NCI-H2171 (cell line): ENCODE data around the gene PLAAT4.
A peak's percentile ranks its signal among the peaks of the same experiment; 100 is the strongest.
"Not testable (repeated sequence)": the region's sequence is repeated elsewhere in the genome, so short reads cannot be mapped to it uniquely, and the experiment has no call there.

Experiments used
- DNase-seq: peaks from one replicate; lab custom pipeline; 2025; lab: John Stamatoyannopoulos, UW

The PLAAT4 gene

DNA sequence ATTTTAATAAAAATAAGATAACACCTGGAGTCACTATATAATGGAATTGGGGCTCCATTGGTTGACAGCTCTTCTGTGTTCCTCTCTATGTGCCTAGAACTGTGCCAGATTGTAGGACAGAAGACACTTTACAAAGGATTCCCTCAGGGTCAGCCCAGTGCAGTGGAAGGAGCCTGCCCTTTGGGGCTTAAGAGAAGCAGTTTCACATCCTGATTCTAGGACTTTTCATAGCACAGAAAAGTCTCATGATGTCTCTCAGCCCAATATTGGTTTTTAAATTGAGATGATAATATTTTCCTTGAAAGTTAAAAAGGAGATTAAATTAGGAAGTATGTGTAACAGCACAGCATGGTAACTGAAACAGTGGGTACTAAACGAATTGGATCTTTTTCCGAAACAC, 7.1 kb downstream of the PLAAT4 start:
- DNase-seq, result no peak

DNA sequence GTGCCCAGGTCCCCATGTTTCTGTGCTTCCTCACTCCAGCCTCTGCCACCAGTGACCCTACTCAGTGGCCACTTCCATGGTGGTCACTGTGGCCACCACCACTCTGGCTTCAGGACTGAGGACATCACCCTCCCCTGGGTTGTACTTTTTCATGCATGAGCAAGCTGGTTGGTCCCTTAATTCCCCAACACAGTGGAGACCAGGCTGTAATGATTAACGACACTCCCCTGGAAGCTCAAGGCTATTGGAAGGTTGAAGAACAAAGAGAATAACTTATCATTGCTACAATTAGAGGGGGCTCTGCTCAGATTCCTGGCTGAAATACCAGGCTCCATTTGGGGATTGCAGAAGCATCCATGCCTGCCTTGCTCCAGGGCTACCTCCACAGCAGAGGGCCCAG, 10.5 kb downstream of the PLAAT4 start:
- DNase-seq, result no peak

DNA sequence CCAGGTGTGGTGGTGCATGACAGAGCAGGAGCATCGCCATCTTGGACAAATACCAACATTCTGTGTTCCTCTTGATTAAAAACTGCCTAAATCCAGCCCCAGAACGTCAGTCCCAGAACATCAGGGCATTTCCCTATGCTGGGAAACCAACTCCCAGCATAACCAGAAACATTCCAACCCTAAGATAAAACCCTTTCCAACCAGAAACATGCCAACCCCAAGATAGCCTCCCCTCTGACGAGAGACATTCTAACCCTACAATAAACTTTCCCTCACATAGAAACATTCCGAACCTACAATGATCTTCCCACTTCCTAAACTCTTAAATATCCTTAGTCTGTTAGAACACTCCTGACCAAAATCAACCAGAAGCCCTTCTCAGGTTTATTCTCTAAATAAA, 11.6 kb downstream of the PLAAT4 start:
- DNase-seq, result no peak

DNA sequence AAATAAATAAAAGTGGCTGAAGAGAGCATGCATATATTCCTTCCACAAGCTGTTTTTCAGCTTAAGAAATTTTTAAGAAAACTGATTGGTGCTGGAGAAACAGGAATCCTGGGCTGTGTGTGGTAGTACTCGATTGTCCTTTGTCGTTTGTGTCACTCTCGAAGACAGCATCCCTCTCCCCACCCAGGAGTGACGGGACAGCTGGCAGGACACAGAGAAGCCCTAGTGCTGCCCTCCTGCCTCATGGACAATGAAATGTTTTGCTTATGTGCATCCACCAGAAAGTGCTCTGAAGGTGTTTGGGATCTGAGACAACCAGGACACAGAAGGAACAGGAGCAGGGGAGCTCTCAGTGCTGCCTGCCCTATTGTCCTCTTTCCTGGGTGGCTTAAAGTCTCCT, 12.8 kb downstream of the PLAAT4 start:
- no peak for DNase-seq

DNA sequence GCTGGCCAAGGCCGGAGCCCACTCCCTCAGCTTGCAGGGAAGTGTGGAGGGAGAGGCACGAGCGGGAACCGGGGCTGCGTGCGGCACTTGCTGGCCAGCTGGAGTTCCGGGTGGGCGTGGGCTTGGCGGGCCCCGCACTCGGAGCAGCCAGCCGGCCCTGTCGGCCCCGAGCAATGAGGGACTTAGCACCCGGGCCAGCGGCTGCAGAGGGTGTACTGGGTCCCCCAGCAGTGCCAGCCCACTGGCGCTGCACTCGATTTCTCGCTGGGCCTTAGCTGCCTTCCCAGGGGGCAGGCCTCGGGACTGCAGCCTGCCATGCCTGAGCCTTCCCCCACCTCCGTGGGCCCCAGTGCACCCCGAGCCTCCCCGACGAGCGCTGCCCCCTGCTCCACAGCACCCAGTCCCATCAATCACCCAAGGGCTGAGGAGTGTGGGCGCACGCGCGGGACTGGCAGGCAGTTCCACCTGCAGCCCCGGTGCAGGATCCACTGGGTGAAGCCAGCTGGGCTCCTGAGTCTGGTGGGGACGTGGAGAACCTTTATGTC, 13.6 kb downstream of the PLAAT4 start:
- not testable (repeated sequence) for DNase-seq

DNA sequence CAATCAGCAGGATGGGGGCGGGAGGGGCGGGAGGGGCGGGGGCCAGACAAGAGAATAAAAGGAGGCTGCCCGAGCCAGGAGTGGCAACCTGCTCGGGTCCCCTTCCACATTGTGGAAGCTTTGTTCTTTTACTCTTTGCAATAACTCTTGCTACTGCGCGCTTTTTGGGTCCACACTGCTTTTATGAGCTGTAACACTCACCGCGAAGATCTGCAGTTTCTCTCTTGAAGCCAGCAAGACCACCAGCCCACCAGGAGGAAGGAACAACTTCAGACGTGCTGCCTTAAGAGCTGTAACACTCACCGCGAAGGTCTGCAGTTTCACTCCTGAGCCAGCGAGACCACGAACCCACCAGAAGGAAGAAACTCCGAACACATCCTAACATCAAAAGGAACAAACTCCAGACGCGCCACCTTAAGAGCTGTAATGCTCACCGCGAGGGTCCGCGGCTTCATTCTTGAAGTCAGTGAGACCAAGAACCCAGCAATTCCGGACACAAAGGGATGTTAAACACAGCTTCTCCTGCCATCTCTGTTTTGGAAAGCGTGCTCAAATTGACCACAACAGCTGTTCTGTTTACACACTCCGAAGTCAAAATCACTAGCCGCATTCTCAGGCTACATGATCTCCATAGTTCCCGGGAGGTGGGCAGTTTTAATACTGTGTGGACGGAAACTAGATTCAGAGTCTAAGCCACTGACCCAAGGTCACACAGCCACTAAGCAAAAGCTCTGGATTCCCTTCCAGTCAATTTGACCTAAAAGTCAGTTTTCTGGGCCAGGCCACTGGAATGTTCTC, 14.7 kb downstream of the PLAAT4 start:
- DNase-seq, result no peak

DNA sequence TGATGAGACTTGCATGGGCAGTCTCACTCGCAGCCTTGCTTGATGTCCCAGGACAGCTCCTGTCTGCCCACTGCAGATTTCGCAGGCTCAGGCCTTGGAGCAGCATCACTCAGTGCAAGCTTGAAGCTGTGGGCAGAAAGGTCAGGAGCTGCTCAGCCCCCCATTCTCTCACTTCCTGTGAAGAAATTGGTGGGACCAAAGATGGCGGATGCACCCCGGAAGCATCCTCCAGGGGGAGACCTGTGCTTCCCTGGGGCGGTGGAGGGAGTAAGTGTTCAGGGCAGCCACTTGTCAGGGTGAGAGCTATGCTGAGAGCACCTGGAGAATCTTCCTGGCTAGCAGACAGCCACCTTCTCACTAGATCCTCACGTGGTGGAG, 15.3 kb downstream of the PLAAT4 start:
- no peak for DNase-seq

DNA sequence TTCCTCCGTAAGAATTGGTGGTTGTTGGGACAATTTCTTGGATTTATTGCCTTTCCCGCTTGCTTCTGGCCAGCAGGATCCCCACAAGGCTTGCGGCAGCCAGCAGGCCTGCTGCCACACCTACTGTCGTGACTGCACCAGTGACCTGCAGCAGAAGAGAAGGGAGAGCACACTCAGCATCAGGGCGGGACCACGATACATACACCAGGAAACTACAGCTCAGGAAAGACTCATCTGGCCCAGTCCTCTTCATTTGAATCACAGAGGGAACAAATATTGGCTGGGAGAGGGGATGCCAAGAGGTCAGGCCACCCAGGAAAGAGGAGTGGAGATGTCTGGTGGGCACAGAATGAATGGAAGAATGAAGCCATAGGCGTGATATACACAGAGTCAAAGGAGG, 16.3 kb downstream of the PLAAT4 start:
- DNase-seq, result no peak

DNA sequence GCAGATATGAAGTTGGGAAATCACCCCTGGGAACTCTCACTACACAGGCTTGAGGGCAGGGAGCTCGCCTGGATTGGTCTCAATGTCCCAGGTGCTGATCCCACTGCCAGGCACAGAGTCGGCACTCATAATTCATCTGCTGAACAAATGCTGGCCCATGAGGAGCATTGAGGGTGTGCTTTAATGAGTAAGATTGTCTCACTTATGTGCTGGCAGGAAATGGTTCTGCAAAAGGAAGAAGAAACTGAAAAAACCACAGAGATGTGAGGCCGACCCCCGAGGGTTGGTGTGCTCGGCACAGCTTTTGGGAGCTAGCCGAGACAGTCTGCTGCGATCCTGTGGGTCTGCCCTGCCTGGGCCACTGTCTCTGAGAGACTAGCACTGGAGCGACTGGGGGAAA, 17.2 kb downstream of the PLAAT4 start:
- no peak for DNase-seq

DNA sequence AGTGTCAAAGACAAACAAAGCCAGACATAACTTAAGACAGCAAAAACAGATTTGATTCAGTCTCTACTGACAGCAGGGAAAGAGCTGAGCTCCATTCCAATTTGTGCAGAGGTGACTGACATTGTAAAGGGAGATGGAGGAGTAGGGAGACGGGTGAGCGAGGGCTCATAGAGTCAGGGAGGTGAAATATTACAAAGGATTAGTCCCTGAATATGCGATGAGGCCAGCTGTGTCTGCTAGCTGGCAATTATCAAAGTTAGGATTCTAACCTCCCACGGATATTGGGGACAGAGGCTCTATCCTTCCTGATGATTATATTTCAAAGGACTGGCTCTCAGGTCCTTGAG, 18.2 kb downstream of the PLAAT4 start:
- DNase-seq, result no peak

DNA sequence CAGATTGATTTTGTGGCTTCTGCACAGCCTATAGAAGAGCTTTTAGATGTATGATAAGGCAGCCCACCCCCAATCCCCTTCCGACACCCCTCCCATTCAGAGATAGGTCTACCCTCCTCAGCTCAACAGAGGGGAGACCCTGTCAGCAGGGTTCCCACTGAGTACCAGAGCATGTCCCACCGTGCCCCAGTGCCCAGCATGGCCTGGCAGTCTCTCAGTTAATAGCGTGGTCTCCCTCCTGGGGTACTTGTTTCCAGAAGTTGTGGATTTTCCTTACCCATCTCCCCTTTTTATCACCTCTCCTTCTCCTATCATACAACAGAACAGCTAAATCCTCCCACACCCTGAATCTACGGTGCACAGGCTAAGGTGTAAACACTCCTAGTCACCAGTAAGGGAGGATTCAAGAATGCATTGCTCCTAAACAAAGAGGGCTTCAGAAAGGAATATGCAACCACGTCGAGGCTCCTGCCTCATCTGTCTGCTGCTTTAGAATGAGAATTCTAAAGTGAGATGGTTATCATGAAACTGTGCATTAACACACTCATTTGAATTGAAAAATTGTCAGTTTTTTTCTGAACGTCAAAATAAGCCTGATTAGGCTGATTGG, 19.9 kb downstream of the PLAAT4 start:
- no peak for DNase-seq

DNA sequence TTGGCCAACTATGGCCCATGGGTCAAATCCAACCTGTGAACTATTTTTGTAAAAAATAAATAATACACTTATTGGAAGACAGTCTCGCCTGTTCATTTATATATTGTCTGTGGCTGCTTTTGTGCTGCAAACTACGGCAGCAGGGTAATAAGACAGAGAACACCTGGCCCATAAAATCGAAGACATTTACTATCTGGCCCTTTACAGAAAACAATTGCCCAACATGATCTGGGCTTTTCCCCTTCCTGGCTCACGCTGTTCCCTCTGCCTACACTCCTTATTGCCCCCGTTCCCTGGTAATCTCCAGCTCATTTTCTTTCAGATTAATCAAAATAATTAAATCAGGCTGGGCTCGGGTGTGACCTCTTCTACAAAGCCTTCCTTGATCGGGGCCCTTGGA, 21.0 kb downstream of the PLAAT4 start:
- no peak for DNase-seq

DNA sequence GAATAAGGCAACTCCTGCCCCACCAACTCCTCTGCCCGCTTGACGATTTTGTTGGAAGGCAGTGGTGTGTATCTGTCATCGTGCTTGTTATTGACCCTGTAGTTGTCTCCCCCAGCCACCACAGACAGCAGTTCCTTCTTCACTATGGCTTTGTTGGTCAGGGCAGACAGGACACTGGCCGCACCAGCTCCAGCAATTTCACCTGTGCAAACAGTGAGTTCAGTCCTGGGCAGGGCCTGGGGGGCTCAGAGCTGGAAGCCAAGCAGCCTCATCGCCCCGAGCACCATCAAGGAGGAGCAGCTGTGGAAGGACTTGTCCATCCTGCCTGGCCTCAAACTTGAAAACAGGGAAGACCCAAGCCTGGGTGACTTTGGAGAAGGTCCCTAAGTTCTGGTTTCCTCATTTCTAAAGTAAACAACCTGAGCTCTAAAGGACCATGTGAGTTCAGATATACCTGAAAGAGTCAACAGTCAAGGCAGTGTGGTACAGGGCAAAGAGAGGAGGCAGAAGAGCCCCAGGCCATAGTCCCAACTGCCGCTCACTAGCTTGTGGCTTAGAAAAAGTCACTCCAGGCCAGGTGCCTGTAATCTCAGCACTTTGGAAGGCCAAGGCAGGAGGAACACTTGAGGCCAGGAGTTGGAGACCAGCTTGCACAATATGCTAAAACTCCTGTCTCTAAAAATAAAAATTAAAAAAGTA, 22.0 kb downstream of the PLAAT4 start:
- no peak for DNase-seq

DNA sequence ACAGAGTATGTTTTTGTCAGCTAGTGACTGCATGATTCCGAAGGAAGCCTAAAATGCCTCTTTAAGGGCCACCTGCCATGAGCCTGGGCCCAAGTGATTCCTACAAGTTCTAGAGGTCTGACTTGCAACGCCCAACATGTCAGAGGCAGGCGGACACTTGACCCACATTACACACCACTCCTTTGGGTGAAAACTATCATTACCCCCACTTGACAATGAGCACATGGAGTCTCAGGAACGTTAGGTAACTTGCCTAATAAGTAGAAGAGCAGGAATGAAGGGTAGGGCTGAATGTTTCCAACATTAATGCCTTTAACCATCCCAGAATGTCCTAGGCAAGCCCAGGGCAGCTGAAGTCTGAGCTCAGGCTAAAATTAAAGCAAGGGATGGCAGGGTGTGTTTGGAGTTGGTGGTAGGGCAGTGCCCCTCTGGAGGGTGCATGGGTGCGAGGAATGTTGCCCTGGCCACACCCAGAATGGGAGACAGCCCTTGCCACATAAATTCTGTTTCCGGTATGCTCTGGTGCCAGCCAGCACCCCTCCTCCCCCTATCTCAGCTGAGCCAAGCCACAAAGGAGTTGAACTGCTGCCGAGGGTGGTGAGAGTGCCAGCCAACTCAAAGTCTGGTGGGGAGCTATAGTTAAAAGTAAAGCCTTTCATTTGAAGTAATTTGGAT, 24.0 kb downstream of the PLAAT4 start:
- DNase-seq, result no peak

DNA sequence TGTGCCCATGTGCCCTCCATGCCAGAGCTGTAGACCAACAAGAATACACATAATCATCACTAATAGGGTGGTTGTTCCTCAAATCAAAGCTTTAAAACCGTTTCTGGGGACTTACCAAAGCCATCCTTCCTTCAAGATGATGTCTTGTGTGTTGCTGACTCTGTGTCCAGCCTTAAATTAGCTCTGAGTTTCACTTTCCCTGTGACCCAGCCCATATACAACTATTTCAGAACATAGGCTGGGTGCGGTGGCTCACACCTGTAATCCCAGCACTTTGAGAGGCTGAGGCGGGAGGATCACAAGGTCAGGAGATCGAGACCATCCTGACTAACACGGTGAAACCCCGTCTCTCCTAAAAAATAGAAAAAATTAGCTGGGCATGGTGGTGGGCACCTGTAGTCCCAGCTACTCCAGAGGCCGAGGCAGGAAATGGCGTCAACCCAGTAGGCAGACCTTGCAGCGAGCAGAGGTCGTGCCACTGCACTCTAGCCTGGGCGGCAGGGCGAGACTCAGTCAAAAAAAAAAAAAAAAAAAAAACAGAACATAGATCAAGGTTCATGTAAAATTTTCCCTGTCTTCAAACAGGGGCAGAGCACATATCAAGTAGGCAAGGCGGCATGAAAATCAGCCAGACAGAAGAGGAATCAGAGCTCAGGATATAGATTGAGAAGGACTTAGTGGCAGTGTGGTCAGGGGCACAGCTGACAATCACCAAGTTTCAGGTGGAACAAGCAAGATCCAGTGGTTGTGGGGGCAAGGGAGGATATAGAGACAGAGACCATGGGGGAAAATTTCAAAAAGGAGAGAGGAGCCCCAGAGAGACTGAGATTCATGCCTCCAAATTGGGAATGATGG, 26.8 kb downstream of the PLAAT4 start, which contains the start of gene PLAAT2:
Gene PLAAT2, minus strand, starts transcription at position 179 of the 855 bp plus-strand sequence. Its CDS starts 55 bp downstream, at position 124.
- DNase-seq, result no peak

DNA sequence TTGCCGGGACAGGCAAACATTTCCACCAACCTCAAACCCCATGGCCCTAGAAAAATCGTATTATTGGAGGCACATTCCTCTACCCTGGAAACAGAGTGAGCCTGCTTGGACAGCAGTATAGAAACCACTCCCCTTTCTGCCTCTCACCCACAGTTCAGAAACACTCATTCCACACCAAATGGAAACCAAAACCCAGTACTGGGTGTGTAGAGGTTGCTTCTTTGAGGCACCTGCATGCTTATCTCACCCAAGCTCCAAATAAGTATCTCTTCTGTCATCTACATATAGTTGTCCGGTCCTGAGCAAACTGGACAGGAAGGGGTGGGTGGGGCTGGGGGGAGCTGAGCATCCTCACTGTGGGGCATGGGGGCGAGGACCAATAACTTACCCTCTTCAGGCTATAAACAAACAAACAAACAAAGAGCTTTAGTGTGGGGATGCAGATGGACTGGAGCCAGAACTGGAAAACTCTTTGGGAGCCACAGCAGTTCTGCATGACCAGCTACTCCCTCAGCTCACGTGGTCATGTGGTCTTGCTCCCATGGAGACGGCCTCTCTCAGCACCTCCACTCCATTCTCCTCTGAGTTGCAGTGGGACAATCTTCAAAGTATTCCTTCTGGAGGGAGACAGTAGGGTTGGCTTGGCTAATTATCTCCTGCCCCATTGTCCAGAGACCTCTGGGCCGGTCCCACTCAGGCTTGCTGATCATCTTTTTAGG, 27.6 kb downstream of the PLAAT4 start:
- DNase-seq, result no peak

DNA sequence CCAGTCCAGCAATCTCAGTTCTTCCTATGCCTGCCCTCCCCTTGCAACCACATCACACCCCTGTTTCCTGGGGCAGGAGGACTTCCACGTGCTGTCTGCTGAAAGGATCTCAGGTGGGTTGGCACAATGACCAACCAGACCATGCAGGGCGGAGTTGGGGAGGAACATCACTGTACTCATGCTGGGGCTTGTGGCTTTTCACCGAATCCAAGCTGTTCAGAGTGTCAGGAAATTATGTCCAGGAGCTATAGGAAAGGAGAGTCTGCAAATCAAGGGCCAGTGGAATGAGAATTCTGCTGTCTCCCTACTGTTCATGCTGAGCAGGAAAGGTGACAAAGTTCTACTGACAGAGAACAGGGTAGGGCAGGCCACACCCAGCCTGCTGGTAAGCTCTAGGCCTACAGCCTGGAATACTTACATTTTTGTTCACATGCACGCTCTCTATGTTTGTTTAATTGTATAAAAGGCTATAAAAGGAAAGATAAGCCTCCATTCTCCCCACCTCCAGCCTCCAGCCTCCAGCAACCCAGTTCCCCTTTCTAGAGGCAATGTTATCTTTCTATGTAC, 28.3 kb downstream of the PLAAT4 start:
- DNase-seq, result no peak

DNA sequence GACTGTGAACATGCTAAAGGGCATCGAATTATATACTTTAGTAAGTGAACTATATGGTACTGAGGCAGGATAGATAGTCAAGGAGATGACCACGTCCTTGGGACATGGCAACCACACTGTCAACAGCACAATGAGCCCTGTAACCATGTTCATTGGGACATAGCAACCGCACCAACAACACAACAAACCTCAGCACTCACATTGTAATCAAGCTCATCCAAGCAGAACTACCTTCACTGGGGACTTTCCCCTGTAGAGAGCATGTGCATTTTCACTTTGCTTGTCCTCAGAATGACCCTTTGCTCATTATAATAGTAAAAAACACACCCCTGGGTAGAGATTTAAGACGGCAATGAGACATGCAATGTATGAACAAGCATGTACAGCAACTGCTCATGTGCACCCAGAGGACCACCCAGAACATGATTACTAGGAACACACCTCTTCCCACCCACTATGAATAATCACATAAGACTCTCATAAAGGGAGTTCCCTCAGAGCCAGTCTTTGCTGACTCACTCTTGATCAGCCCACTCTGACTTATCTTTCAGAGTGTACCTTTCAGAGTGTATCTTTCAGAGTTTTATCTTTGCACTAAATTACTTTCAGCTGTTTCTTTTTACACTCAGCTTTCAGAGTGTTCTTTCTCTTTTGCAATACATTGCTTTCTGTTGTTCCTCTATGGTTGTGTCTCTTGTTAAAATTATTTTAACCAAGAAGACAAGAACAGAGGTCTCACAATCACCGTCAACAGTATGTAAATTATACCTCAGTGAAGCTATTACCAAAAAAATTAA, 30.6 kb downstream of the PLAAT4 start:
- peak; percentile 38 for DNase-seq

DNA sequence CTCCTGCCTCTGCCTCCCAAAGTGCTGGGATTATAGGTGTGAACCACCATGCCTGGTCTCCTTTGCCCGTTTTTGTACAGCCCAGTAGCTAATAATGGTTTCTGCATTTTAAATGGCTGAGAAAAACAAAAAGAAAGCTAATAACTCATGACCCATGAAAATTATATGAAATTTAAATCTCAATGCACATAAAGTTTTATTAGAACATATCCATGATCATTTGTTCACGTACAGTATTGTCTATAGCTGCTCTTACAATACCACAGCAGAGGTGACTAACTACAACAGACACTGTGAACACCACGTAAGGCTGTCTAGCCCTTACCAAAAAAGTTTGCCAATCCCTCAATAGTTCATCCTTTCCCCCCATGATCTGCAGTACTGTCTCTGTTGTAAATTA, 33.0 kb downstream of the PLAAT4 start:
- DNase-seq, result no peak
